HG03460 (cell line): ENCODE results near the gene PEAK1.
A peak's percentile ranks its signal among the peaks of the same experiment; 100 is the strongest.

Source experiments
- ATAC-seq: cut with Tn5 transposase; IDR thresholded peaks from one replicate; pipeline ENCODE4 v1.9.1; 2021; ENCODE audit not compliant: unreplicated experiment

Gene PEAK1

DNA sequence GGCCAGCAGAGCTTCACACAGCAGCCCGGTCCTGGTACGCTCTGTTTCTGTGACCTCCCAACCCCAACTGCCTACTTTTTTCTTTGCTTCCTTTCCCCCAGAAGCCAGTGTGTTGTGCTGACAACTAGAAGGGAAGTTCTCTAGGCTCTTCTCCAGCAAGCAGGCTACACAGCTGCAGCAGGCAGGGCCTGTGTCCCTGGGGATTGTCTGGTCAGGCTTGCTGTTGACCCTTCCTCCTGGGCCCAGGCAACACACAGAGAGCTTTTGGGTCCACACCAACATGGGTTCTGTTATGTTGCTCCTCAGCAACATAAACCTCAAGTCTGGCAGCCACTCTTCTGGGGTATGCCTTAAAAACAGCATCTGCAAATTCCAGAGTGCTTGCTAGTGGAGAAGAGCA, 312.8 kb downstream of the PEAK1 start:
- ATAC-seq, result no peak

DNA sequence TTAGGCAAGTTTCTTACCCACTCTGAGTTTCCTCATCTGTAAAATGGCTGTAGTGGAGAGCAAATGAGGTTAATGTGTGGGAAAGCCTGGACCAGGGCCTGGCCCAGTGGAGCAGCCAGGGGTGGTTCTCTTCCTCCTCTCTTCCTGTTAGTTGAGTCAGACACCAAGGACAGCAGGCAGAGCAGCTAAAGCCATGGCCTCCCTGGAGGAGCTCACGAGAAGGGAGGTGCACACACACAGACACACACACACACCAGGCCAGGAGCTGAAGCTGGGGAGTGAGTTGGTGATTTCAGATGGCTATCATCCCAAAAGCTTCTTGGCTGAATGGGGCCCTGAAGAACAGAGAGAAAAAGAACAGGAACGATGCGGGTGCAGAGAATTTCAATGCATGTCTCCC, 315.7 kb downstream of the PEAK1 start:
- no peak for ATAC-seq

DNA sequence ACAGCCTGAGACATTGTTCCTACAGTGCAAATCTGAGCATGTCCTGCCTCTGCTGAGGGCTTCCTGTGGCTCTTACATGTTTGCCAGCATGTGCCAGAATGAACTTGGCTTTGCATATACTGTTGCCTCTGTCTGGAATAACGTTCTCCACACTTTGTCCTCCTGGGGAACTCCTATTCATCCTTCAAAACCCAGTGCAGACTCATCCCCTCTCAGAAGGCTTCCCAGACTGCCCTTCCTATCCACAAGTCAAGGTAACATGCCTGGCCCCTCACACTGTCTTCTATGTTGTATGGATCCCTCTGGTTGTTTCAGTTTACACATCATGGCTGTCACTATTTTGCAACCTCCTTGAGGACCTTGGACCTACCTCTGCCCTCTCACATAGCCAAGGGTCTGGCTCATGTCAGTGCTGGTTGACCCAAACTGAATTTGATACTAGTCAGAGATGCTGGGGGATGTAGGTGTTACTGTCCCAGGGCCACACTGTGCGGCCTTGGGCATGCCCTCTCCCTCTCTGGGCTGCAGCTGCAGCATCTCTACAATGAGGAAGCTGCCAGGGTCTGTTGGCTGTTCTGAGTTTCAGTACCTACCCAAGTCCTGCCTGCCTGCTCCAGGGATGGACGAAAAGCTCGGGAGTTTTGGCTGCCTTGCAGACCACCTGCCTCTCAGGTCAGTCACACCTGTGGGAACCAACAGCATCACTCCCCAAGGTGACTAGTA, 320.0 kb downstream of the PEAK1 start:
- ATAC-seq, result no peak

GRCh38 chr15:77098572-77098971, 321.3 kb downstream of the PEAK1 start:
- no peak for ATAC-seq

DNA sequence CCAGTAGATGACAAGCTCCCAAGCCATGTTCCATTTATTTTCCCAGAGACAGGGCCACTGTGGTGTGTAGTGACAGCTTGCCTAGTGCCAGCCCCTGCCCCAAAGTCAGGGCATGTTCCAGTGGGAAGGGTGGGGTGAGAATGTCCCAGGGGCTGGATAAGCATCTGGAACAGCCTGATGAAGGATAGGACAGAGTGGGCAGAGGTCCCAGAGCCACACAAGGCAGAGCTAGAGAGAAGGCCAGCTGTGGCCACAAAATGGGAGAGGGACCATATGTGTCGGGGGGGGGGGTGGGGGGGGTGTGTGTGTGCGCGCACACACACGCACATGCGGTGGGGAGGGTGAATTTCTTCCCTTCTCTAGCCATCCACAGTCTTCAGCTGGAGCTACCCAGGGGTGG, 322.0 kb downstream of the PEAK1 start:
- no peak for ATAC-seq

DNA sequence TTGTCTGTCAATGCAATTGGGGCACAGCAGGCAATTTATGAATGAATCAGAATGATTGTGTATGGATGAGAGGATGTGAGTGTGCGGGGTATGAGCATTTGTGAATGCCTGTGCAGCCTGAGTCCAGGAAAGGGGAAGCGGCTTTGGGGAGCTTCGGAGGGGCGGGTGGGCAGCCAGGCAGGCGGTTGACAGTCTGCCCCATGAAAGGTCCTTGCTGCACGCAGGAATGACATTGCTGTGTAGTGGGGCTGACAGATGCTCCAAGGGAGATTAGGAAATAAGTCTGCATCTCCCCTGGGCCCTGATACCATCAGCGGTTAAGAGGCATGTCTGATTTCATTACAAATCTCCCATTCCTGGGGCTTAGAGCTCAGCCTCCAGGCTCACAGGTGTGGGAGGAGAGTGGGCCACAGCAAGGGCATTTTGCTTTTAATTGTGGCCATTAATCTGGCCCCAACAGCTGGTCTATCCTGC, 322.6 kb downstream of the PEAK1 start:
- no peak for ATAC-seq

DNA sequence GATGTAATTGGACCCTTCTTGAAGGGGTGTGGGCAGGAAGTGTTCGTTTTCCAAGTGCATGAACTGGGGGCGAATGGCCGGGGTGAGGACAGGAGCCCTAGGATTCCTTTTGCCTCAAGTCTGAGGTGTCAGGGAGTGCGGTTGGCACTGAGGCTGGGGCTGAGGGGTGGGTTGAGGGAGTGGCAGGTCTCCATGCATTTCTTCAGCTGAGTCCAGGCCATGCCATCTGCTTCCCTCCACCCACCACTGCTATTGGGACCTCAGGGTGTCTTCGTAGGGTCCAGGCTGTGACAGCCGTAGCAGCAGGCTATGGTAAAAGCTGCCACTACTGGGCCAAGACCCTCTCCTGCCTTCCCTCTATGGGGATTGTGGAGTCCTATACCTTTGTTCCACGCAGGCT, 323.4 kb downstream of the PEAK1 start:
- no peak for ATAC-seq

DNA sequence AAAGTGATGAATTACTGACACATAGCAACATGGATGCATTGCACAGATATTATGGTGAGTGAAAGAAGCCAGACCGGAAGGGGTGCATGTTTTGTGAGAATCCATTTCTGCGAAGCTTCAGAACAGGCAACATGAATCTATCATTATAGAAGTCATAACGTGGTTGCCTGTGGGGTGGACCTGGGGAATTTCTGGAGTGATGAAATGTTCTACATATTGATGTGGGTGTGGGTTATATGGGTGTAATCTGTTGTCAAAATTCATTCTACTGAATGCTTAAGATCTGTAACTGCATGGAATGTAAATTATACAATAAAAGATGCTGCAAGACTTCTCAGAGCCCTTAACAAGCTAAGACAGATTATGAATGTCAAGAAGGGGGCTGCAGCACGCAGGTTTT, 323.8 kb downstream of the PEAK1 start:
- no peak for ATAC-seq

GRCh38 chr15:77094397-77095030, 325.4 kb downstream of the PEAK1 start:
- ATAC-seq, result no peak

- ATAC-seq, result no peak
Observed at GRCh38 chr15:77093436-77093835, 326.5 kb downstream of the PEAK1 start.

DNA sequence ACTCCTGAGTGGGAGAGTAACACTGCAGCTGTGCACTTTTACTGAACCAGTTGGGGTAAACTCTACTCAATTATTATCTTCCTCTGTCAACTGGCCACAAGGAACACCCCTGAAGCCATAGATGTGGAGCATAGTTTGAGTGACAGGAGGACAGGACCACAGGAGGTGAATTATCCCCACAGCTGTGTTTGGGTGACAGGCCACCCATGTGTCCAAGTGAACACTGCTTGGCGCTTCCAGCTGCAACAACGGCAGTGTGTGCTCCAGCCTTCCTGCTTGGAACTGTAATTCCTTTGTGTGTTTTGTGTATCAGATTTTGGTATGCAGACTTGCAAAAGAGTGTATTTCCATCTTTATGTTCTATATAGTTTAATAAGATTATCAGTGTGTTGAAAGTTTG, 328.8 kb downstream of the PEAK1 start:
- no peak for ATAC-seq

DNA sequence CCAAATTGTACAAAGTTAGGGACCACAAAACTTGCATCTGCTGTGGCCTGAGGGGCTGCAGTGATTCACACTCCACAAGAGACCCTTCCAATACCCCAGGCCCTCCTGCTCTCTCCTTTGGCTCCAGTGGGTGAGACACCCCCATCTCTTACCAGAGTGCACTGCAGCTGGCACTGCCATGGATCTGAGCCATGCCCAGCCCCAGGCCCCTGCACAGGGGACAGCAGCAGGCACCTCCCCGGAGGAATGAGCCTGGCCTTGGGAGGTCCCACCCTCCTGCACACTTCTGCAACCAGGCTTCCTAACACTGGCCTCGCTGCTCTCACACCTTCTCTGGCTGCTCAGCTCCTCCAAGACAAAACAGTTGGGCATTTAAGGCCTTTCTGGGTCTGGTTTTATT, 332.7 kb downstream of the PEAK1 start:
- no peak for ATAC-seq

DNA sequence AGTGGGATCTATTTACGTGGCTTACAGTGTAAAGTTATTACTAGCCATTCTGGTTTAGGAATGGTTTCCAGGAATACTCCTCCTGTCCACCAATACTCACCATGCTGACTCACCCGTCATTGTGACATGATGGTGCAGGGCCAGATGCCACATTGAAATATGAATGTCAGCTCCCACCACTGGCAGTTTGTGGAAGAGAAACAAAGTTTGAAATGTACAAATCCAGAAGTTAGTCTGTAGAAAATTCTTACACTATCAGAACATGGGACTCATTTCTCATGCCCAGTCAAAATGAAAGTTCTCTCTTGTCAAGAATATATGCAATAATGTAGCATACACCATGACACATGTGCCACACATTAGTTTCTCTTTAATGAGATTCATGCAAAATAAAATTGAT, 334.6 kb downstream of the PEAK1 start:
- ATAC-seq, result no peak

DNA sequence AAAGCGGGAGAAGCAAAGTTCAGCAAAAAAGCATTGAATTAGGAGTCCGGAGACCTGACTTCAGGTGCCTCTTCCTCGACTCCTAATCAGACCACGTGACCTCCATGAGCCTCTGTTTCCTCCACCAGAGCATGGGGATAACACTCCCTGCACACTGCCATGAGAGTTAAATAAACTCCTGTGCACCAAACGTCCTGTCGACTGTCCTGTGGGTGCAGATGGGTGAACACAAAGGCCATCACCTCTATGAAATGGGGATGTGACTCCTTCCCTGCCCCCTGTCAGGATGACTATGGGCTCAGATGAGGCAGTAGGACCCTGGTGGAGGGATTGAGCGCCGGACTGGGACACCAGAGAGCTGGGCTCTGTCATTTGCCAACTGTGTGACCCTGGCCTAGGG, 335.5 kb downstream of the PEAK1 start:
- ATAC-seq, result no peak

- peak; percentile 76 for ATAC-seq
Observed at GRCh38 chr15:77083381-77084160, 336.3 kb downstream of the PEAK1 start.

GRCh38 chr15:77081971-77082370, 337.9 kb downstream of the PEAK1 start:
- ATAC-seq, result no peak

DNA sequence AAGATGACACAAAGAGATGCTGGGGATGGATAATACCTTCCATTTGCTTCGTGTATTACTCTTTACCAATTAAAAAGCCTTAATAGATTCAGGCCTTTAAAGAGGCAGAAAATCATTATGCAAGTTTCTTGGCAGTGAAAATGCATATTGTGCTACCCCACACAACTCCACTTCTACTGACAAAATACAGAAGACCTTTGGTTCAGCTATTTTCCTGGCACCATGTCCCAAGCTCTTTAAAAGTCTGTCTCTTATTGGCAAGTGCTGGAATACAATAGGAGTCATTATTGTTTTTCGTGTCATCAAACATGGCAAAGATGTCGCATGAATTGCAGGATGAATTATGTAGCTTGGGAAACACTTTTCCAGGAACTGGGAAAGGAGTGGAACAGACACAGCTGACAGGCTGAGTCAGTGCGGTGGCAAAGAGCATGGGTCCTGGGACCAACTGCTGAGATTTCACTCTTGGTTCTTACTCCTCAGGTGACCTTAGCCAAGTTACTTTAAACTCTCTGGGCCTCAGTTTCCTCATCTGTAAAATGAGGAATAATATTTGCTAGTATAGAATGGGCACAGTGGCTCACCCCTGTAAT, 343.5 kb downstream of the PEAK1 start:
- ATAC-seq, result no peak

- ATAC-seq, result no peak
Observed at GRCh38 chr15:77075528-77075927, 344.4 kb downstream of the PEAK1 start.

DNA sequence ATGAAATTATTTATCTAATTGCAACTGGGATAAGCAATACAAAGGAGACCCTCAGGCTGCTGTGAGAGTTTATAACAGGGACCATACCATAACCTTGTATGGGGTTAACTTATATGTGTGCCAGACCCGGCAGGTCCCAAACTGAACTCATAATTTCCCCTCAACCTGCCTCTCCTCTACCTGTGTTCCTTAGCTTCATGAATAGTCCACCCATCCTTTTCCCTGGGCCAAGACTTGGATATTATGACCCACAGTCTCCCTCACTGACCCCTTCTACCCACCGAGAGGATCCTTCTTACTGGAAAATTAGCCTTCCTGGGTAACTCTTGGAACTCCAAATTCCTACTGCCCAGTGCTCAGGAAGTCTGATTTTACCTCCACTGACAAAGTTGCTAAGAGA, 345.6 kb downstream of the PEAK1 start:
- ATAC-seq, result no peak

- ATAC-seq, result no peak
Observed at GRCh38 chr15:77071305-77072223, 348.3 kb downstream of the PEAK1 start.
